Subcutaneous adipose tissue (tissue), 4 donors: Measurements from ENCODE around the gene PBX2. TPM values are rescaled to one million over a fixed set of nuclear protein-coding genes. Genes with fewer than 3 reads are reported as not detected.

Experiments used
- CTCF ChIP-seq: fragments of 450-650 bp; IDR thresholded peaks from one replicate; pipeline ENCODE4 v1.5.1; 2016; ENCODE audit warnings: low read depth, mild to moderate bottlenecking, control low read depth, antibody characterized with exemption, moderate library complexity
- small RNA-seq: library from RNA; depleted of rRNA; stranded (forward); fragments of <200 nt; gene quantifications from one replicate; pipeline ENCODE3, GENCODE V24; 2016
- total RNA-seq, 4 donors: library from RNA; depleted of rRNA; stranded (reverse); fragments of >200 nt; gene quantifications; one replicate each; pipeline ENCODE4 v1.1.0, GENCODE V29; 2016

PBX2 gene
- total RNA-seq, 4 donors from 2014 or later = 26.9 to 40.9 (median 33.7) TPM

- TF ChIP-seq CTCF = no peak
These were observed 43.3 kb downstream of the PBX2 start for GRCh38 chr6:32146687-32147086.

- TF ChIP-seq CTCF = no peak
These were observed 43.7 kb downstream of the PBX2 start for GRCh38 chr6:32146287-32146686.

GRCh38 chr6:32140420-32141046 is 49.5 kb downstream of the PBX2 start:
- TF ChIP-seq CTCF = no peak

GRCh38 chr6:32139590-32139989 is 50.4 kb downstream of the PBX2 start:
- no peak for TF ChIP-seq CTCF

- no peak for TF ChIP-seq CTCF
These were observed 52.5 kb downstream of the PBX2 start for GRCh38 chr6:32137454-32137853.

Small RNAs within 50 kb of the gene (small RNA-seq; reads per million reads assigned to genes)
- gene AL662884.1 (not detected), gene MIR6833 (not detected)

Other genes starting within 250 kb of the PBX2 start
- 10 to 100 TPM; 25.1 to 35.4 (median 33.8) TPM for gene CFB, start 244.1 kb downstream of the PBX2 start, total RNA-seq
- 10 to 100 TPM; 58.8 to 96.6 (median 68.5) TPM for gene NELFE, start 231.2 kb downstream of the PBX2 start, total RNA-seq
- 10 to 100 TPM; 16.1 to 44.6 (median 32.2) TPM for gene SKIC2, start 231.0 kb downstream of the PBX2 start, total RNA-seq
- gene DXO, start 218.1 kb downstream of the PBX2 start, total RNA-seq = 10 to 100 TPM; 11.1 to 17.5 (median 12.4) TPM
- 10 to 100 TPM in 3 of 4 donors, 1 to 10 TPM in 1; 5.1 to 17.2 (median 13.5) TPM for gene C4A, start 208.1 kb downstream of the PBX2 start, total RNA-seq
- gene C4B, start 175.4 kb downstream of the PBX2 start, total RNA-seq = 10 to 100 TPM in 1 of 4 donors, 1 to 10 TPM in 3; 5.1 to 17.3 (median 8.9) TPM
- gene CYP21A2, start 151.8 kb downstream of the PBX2 start, total RNA-seq = under 1 TPM in 1 of 4 donors, not detected in 3; 0.57 TPM
- 100 to 1,000 TPM in 3 of 4 donors, 10 to 100 TPM in 1; 93.9 to 261 (median 142) TPM for gene TNXB, start 80.9 kb downstream of the PBX2 start, total RNA-seq
- gene ATF6B, start 62.0 kb downstream of the PBX2 start, total RNA-seq = 10 to 100 TPM; 27.6 to 64.0 (median 30.9) TPM
- gene FKBPL, start 59.9 kb downstream of the PBX2 start, total RNA-seq = 1 to 10 TPM in 3 of 4 donors, under 1 TPM in 1; 0.98 to 3.2 (median 2.1) TPM
- 1 to 10 TPM in 1 of 4 donors, under 1 TPM in 2, not detected in 1; 0.34 to 1.3 (median 0.57) TPM for gene PRRT1, start 38.3 kb downstream of the PBX2 start, total RNA-seq
- gene PPT2, start 36.1 kb downstream of the PBX2 start, total RNA-seq = 10 to 100 TPM; 16.5 to 44.8 (median 22.1) TPM
- gene EGFL8, start 25.6 kb downstream of the PBX2 start, total RNA-seq = 10 to 100 TPM in 1 of 4 donors, 1 to 10 TPM in 3; 2.3 to 13.0 (median 5.6) TPM
- gene AGPAT1, start 14.1 kb downstream of the PBX2 start, total RNA-seq = 10 to 100 TPM; 17.8 to 28.2 (median 25.6) TPM
- gene RNF5, start 11.8 kb downstream of the PBX2 start, total RNA-seq = 10 to 100 TPM; 46.5 to 68.0 (median 52.8) TPM
- 1 to 10 TPM; 2.4 to 5.5 (median 2.8) TPM for gene AGER, start 5.9 kb downstream of the PBX2 start, total RNA-seq
- 10 to 100 TPM in 3 of 4 donors, 1 to 10 TPM in 1; 10.0 to 46.2 (median 12.0) TPM for gene GPSM3, start 2.4 kb upstream of the PBX2 start, total RNA-seq
- 100 to 1,000 TPM in 1 of 4 donors, 10 to 100 TPM in 3; 16.7 to 212 (median 47.0) TPM for gene NOTCH4, start 33.9 kb upstream of the PBX2 start, total RNA-seq
- not detected for gene TSBP1, start 181.7 kb upstream of the PBX2 start, total RNA-seq
- not detected for gene BTNL2, start 217.0 kb upstream of the PBX2 start, total RNA-seq
- gene HLA-DRA, start 249.7 kb upstream of the PBX2 start, total RNA-seq = 100 to 1,000 TPM; 228 to 978 (median 306) TPM